CD4-positive, alpha-beta T cell (primary cell): ENCODE measurements around the gene DHX29. TPM values are rescaled to one million over a fixed set of nuclear protein-coding genes. Genes with fewer than 3 reads are reported as not detected.

Experiments
- ATAC-seq: fragments of 200-7000 bp; cut with Tn5 transposase; one replicate; pipeline ENCODE4 v1.10.0; 2022; ENCODE audit warnings: mild to moderate bottlenecking; ENCODE audit not compliant: poor library complexity
- CTCF ChIA-PET: fragments of 350-600 bp; sonication (Branson Sonifier 250); formaldehyde crosslinking; loops from one replicate; lab custom pipeline; 2021; ENCODE audit warnings: antibody characterized with exemption, inconsistent platforms; lab: Charles Lee
- POLR2A ChIA-PET: fragments of 350-600 bp; sonication (Branson Sonifier 250); formaldehyde crosslinking; loops from one replicate; lab custom pipeline; 2021; ENCODE audit warnings: antibody characterized with exemption, inconsistent platforms; lab: Charles Lee
- DNase-seq, 14 experiments: peaks; one replicate each; pipeline ENCODE4 v3.0.0-alpha.2; 2013 to 2020; ENCODE audit warnings: mixed read lengths in 2 of 14
- H3K27ac ChIP-seq, 2 donors: one replicate each; pipeline versions ENCODE4 v1.5.1 to v1.7.0; 2013; ENCODE audit warnings: low read length in 2 of 2, low read depth in 1 of 2, mild to moderate bottlenecking in 1 of 2
- H3K27me3 ChIP-seq, 2 experiments: 1 replicate in 1 of 2; 2 replicates in 1 of 2; pipeline versions ENCODE4 v1.6.1 to v1.7.0; 2013; ENCODE audit warnings: low read length in 2 of 2, control low read depth in 1 of 2, mild to moderate bottlenecking in 1 of 2, moderate library complexity in 1 of 2; ENCODE audit not compliant: insufficient read depth in 2 of 2, control insufficient read depth in 1 of 2
- H3K36me3 ChIP-seq: one replicate; pipeline ENCODE4 v1.6.1; 2013; ENCODE audit warnings: low read length, control low read depth; ENCODE audit not compliant: insufficient read depth
- H3K4me1 ChIP-seq: one replicate; pipeline ENCODE4 v1.6.1; 2013; ENCODE audit warnings: low read length, control low read depth; ENCODE audit not compliant: insufficient read depth
- H3K4me3 ChIP-seq: one replicate; pipeline ENCODE4 v1.5.1; 2013; ENCODE audit warnings: mild to moderate bottlenecking, low read length, moderate library complexity
- H3K9me3 ChIP-seq, 2 experiments: 1 replicate in 1 of 2; 2 replicates in 1 of 2; pipeline versions ENCODE4 v1.6.1 to v1.7.0; 2013; ENCODE audit warnings: low read length in 2 of 2, mild to moderate bottlenecking in 2 of 2, control low read depth in 1 of 2, moderate library complexity in 1 of 2; ENCODE audit not compliant: control insufficient read depth in 1 of 2, insufficient read depth in 1 of 2
- H3K27ac Mint-ChIP-seq: one replicate; pipeline ENCODE4 v1.8.0; 2020; ENCODE audit warnings: mixed read lengths
- H3K27me3 Mint-ChIP-seq: one replicate; pipeline ENCODE4 v1.8.0; 2021; ENCODE audit warnings: mixed read lengths
- H3K36me3 Mint-ChIP-seq: one replicate; pipeline ENCODE4 v1.8.0; 2021; ENCODE audit warnings: low read depth, mixed read lengths
- H3K4me1 Mint-ChIP-seq: one replicate; pipeline ENCODE4 v1.8.0; 2021; ENCODE audit warnings: low read depth, mixed read lengths
- H3K4me3 Mint-ChIP-seq: one replicate; pipeline ENCODE4 v1.8.0; 2020; ENCODE audit warnings: mild to moderate bottlenecking, mixed read lengths
- H3K9me3 Mint-ChIP-seq: one replicate; pipeline ENCODE4 v1.8.0; 2020; ENCODE audit warnings: mixed read lengths
- intact Hi-C, 2 experiments: fragments of 100-400 bp; cut with DNase I in 1 of 2; cut with micrococcal nuclease in 1 of 2; formaldehyde crosslinking; loops; one replicate each; pipeline versions ENCODE4 v1.15.1 to v1.9.0; 2023 to 2025; cut with DNase I, micrococcal nuclease
- total RNA-seq, 174 experiments: library from RNA in 2 of 174; stranded (reverse) in 2 of 174; gene quantifications; one replicate each; pipeline ENCODE4 v1.2.3 and lab custom pipeline; 2021 to 2026
- TF ChIP-seq, protein P1 (sequence below): fragments of 200-600 bp; IDR thresholded peaks from one replicate; pipeline ENCODE4 v1.8.0; 2022; ENCODE audit warnings: antibody characterized with exemption, mild to moderate bottlenecking

The DHX29 gene
- total RNA-seq, 2 experiments from 2014 or later = 13.8 to 17.9 TPM

GRCh38 chr5:55325621-55326020 is 18.1 kb upstream of the DHX29 start:
- TF ChIP-seq, protein P1, sequence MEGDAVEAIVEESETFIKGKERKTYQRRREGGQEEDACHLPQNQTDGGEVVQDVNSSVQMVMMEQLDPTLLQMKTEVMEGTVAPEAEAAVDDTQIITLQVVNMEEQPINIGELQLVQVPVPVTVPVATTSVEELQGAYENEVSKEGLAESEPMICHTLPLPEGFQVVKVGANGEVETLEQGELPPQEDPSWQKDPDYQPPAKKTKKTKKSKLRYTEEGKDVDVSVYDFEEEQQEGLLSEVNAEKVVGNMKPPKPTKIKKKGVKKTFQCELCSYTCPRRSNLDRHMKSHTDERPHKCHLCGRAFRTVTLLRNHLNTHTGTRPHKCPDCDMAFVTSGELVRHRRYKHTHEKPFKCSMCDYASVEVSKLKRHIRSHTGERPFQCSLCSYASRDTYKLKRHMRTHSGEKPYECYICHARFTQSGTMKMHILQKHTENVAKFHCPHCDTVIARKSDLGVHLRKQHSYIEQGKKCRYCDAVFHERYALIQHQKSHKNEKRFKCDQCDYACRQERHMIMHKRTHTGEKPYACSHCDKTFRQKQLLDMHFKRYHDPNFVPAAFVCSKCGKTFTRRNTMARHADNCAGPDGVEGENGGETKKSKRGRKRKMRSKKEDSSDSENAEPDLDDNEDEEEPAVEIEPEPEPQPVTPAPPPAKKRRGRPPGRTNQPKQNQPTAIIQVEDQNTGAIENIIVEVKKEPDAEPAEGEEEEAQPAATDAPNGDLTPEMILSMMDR = no peak
- Mint-ChIP-seq H3K4me3 (no peak overlapping the region), H3K9me3 (no peaks in the 10 kb centered on the region), H3K27me3 (no peaks in the 10 kb centered on the region), H3K36me3 (peaks cover 80% of the 10 kb centered on the region), H3K4me1 (peaks cover 50% of the 10 kb centered on the region), H3K27ac (no peak overlapping the region)
- no peaks in the 10 kb centered on the region for H3K27me3 ChIP-seq
- intact Hi-C loops = loop anchor here (2.0 to 5.0 kb wide), 2 partner anchors 17 to 367 kb away; no protein-coding TSS in a partner anchor
- DNase-seq (no peak), ATAC-seq (no peak)
- H3K4me3 ChIP-seq = no peak overlapping the region
- CTCF ChIA-PET = no interaction called here
- H3K36me3 ChIP-seq = peaks cover 55% of the 10 kb centered on the region
- POLR2A ChIA-PET = no interaction called here
- H3K27ac ChIP-seq = no peak overlapping the region
- H3K9me3 ChIP-seq = no peaks in the 10 kb centered on the region
- H3K4me1 ChIP-seq = peaks cover 4% of the 10 kb centered on the region

DNA sequence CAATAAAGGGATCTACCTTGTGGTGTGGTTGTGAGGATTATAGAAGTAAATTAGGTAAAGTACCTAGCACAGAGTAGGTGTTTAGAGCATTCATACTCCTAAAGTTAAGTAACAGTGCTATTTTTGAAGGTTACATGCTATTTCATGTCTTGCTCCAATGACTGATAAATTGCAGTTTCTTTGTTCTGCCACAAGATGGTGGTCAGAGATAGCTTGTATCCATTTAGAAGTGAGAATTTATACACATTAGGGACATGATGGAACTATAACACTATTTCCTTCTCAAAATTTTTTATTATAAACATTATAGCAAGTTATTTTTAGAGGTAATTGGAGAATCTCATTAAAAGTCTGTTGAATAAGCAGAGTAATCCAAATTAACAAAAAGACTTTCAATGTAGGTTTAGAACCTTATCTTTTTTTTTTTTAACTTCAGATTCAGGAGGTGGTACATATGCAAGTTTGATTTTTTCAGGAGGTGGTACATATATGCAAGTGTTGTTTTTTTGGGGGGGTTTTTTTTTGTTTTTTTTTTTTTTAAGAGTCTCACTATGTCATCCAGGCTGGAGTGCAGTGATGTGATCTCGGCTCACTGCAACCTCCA is 17.4 kb upstream of the DHX29 start:
- ATAC-seq = peak; percentile 82
- Histone ChIP-seq H3K27me3 (no peaks in the 10 kb centered on the region), H3K27ac (no peak overlapping the region), H3K4me1 (peaks cover under 1% of the 10 kb centered on the region), H3K9me3 (no peaks in the 10 kb centered on the region), H3K4me3 (no peak overlapping the region), H3K36me3 (peaks cover 49% of the 10 kb centered on the region)
- Mint-ChIP-seq H3K4me1 (peaks cover 48% of the 10 kb centered on the region), H3K36me3 (peaks cover 72% of the 10 kb centered on the region), H3K27me3 (no peaks in the 10 kb centered on the region), H3K9me3 (no peaks in the 10 kb centered on the region), H3K4me3 (no peak overlapping the region), H3K27ac (no peak overlapping the region)
- POLR2A ChIA-PET = no interaction called here
- CTCF ChIA-PET = interaction anchor here (0.6 kb wide), 1 partner anchor 15 kb away, joined by 3 read pairs; no protein-coding TSS in a partner anchor
- TF ChIP-seq, protein P1 = peak; percentile 61
- intact Hi-C loops = loop anchor here (2.0 to 5.0 kb wide), 2 partner anchors 16 to 367 kb away; no protein-coding TSS in a partner anchor
- peak in 3 of 14 experiments; percentile 58 to 60 (median 59) for DNase-seq

DNA sequence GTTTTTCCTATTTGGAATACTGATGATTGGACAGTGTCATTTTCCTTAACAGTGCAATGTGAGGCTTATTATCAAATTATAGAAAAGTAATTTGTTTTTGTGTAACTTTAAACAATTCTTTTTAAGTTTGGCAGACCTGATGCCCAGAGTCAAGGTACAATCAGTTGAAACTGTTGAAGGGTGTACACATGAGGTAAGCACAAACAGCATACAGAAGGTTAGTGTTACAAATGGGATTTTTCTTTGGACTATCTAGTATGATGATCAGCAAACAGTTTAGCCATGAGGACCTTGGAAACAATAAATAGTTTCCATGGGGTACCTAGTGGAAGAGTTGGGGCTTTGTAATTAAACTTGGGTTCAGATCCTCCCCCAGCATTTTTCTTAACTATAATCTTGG is 16.5 kb upstream of the DHX29 start:
- Histone ChIP-seq H3K36me3 (peaks cover 42% of the 10 kb centered on the region), H3K9me3 (no peaks in the 10 kb centered on the region), H3K4me1 (no peaks in the 10 kb centered on the region), H3K27ac (no peak overlapping the region), H3K4me3 (no peak overlapping the region), H3K27me3 (no peaks in the 10 kb centered on the region)
- no peak for ATAC-seq
- CTCF ChIA-PET = interaction anchor here (1.1 kb wide), 1 partner anchor 12 kb away, joined by 3 read pairs; no protein-coding TSS in a partner anchor
- Mint-ChIP-seq H3K4me3 (no peak overlapping the region), H3K27me3 (no peaks in the 10 kb centered on the region), H3K9me3 (no peaks in the 10 kb centered on the region), H3K36me3 (peaks cover 63% of the 10 kb centered on the region), H3K27ac (no peak overlapping the region), H3K4me1 (peaks cover 49% of the 10 kb centered on the region)
- TF ChIP-seq, protein P1 = no peak
- intact Hi-C loops = loop anchor here in 1 of 2 experiments (2.0 to 5.0 kb wide), 2 partner anchors 15 to 368 kb away; no protein-coding TSS in a partner anchor
- no peak for DNase-seq
- POLR2A ChIA-PET = interaction anchor here (1.4 kb wide), 1 partner anchor 16 kb away, joined by 4 read pairs; the partner anchor contains the start of genes DHX29 and MTREX
